Loucy (cell line): ENCODE data around the gene SMARCB1.

Experiments
- CTCF ChIP-seq: fragments of 200-600 bp; sonication (generic); conservative IDR thresholded peaks from 2 replicates; pipeline ENCODE4 v1.5.1; 2014; ENCODE audit warnings: mild to moderate bottlenecking, antibody characterized with exemption, low read length
- EZH2phosphoT487 ChIP-seq: fragments of 200-600 bp; IDR thresholded peaks from 2 replicates; pipeline ENCODE4 v1.6.1; 2018; ENCODE audit warnings: antibody characterized with exemption, mild to moderate bottlenecking, moderate library complexity, borderline replicate concordance

DNA sequence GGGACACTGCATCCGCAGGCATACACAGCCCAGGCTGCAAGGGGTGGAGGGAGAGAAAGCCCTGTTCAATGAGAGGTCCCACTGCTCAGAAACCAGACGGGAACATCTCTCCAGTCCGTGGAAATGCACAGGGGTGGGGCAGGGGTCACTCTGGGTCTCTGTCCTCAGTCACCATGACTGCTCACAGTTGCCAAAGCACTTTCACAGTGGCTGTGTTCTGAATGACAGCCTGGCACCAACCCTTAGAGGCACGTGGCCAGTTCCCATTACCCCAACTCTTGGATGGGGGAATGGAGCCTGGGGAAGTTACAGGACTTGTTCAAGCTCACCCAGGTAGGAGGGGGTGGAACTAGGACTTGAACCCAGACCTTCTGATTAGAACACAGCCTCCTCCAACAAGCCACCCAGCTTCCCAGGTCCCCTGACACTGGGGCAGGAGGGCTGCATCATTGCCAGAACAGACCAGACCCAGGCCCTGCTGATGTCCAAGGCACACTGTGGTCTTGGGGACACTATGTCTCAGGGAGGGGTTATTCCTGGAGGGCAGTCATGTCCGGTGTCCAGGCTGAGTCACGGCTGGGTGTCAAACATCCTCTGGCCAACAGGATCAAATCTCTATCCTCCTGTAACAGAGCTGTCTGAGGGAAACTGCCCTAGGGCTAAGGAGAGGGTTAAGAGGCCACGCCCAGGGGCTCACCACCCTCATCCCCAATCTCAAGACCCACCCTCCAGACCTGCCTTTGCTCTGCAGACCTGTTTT is 44.1 kb upstream of the SMARCB1 start:
- no peak for TF ChIP-seq CTCF
- no peak for TF ChIP-seq EZH2phosphoT487
